GM12878 (cell line): ENCODE measurements around the gene KLHL36. TPM values are rescaled to one million over a fixed set of nuclear protein-coding genes. Genes with fewer than 3 reads are reported as not detected.
A peak's percentile ranks its signal among the peaks of the same experiment; 100 is the strongest.

ENCODE experiments used
- ATAC-seq: fragments of 200-7000 bp; cut with Tn5 transposase; 3 replicates; pipeline ENCODE4 v1.9.1; 2020; ENCODE audit warnings: mild to moderate bottlenecking, moderate library complexity
- Bru-seq: library from RNA; stranded (reverse); fragments of 400-500 nt; gene quantifications from one replicate; lab custom pipeline; 2021; lab: Mats Ljungman, UMichigan
- BruChase-seq, 2 experiments: library from RNA; stranded (reverse); fragments of 400-500 nt; gene quantifications; one replicate each; lab custom pipeline; 2021; lab: Mats Ljungman, UMichigan
- BruUV-seq: library from RNA; stranded (reverse); fragments of 400-500 nt; replicated peaks from 2 replicates; lab custom pipeline; 2021; lab: Mats Ljungman, UMichigan
- CTCF ChIA-PET: fragments of 300-600 bp; sonication (Branson Sonifier 250); formaldehyde crosslinking; extraction: SDS; loops from one replicate; lab custom pipeline; 2021; ENCODE audit warnings: inconsistent platforms; lab: Yijun Ruan, JAX
- POLR2A ChIA-PET: fragments of 350-600 bp; formaldehyde crosslinking; extraction: SDS; loops from one replicate; lab custom pipeline; 2021; ENCODE audit warnings: inconsistent platforms; lab: Charles Lee
- RAD21 ChIA-PET: fragments of 300-600 bp; sonication (Branson Sonifier 250); formaldehyde crosslinking; loops from one replicate; lab custom pipeline; 2023; ENCODE audit warnings: antibody characterized with exemption; ENCODE audit not compliant: unreplicated experiment; lab: Charles Lee
- SMC1A ChIA-PET: fragments of 300-600 bp; sonication (Branson Sonifier 250); formaldehyde crosslinking; loops from one replicate; lab custom pipeline; 2023; ENCODE audit not compliant: unreplicated experiment, uncharacterized antibody; lab: Charles Lee
- DNase-seq: peaks from one replicate; pipeline ENCODE4 v3.0.0-alpha.2; 2011; ENCODE audit warnings: low read depth, low spot score
- FAIRE-seq: peaks from 3 replicates; lab custom pipeline; 2011; peaks lifted over from hg19 to GRCh38; lab: Jason Lieb, UNC
- H2AFZ ChIP-seq: 2 replicates; pipeline ENCODE4 v1.6.0; 2011; ENCODE audit warnings: low read depth, low read length, control low read depth; ENCODE audit not compliant: control insufficient read depth
- H3K27ac ChIP-seq: 2 replicates; pipeline ENCODE4 v1.5.1; 2011; ENCODE audit warnings: control low read depth; ENCODE audit not compliant: control insufficient read depth, insufficient read depth
- H3K27me3 ChIP-seq, 2 experiments: replicated peaks in 1 of 2; 2 replicates each; pipeline versions ENCODE4 v1.6.0 to v1.6.1; 2011; ENCODE audit warnings: low read length in 1 of 2; ENCODE audit not compliant: control insufficient read depth in 2 of 2, insufficient read depth in 2 of 2
- H3K36me3 ChIP-seq, 2 experiments: 2 replicates each; pipeline ENCODE4 v1.5.1; 2011; ENCODE audit warnings: low read length in 1 of 2; ENCODE audit not compliant: control insufficient read depth in 2 of 2, insufficient read depth in 2 of 2
- H3K4me1 ChIP-seq: 2 replicates; pipeline ENCODE4 v1.6.1; 2011; ENCODE audit warnings: mild to moderate bottlenecking, low read length, moderate library complexity, mixed read lengths; ENCODE audit not compliant: control insufficient read depth, insufficient read depth
- H3K4me2 ChIP-seq: 2 replicates; pipeline ENCODE4 v1.6.0; 2011; ENCODE audit warnings: control low read depth; ENCODE audit not compliant: control insufficient read depth, insufficient read depth
- H3K4me3 ChIP-seq: fragments of 200-600 bp; sonication (generic); 2 replicates; pipeline ENCODE4 v1.5.1; 2016
- H3K79me2 ChIP-seq: 2 replicates; pipeline ENCODE4 v1.6.0; 2011; ENCODE audit warnings: low read length; ENCODE audit not compliant: control insufficient read depth, insufficient read depth
- H3K9ac ChIP-seq: 2 replicates; pipeline ENCODE4 v1.8.0; 2011; ENCODE audit warnings: low read length, control low read depth, mixed read lengths; ENCODE audit not compliant: control insufficient read depth, insufficient read depth
- H3K9me3 ChIP-seq: replicated peaks from 3 replicates; pipeline ENCODE4 v1.5.1; 2011; ENCODE audit warnings: mild to moderate bottlenecking, low read length; ENCODE audit not compliant: control insufficient read depth, insufficient read depth
- H4K20me1 ChIP-seq: 2 replicates; pipeline ENCODE4 v1.6.0; 2011; ENCODE audit not compliant: control insufficient read depth, insufficient read depth
- CHD4 ChIP-seq: fragments of 200-600 bp; sonication (generic); IDR thresholded peaks from 2 replicates; pipeline ENCODE4 v1.6.1; 2016; ENCODE audit warnings: mild to moderate bottlenecking
- CREM ChIP-seq: IDR thresholded peaks from 2 replicates; pipeline ENCODE4 v1.6.1; 2014; ENCODE audit warnings: antibody characterized with exemption, low read depth
- CTCF ChIP-seq, 3 experiments: IDR thresholded peaks in 2 of 3; conservative IDR thresholded peaks in 1 of 3; 2 replicates each; pipeline ENCODE4 v1.5.1; 2011; ENCODE audit warnings: low read depth in 3 of 3, low read length in 3 of 3, mild to moderate bottlenecking in 3 of 3, control low read depth in 2 of 3, moderate library complexity in 2 of 3, inconsistent platforms in 1 of 3, mixed read lengths in 1 of 3; ENCODE audit not compliant: control insufficient read depth in 2 of 3, insufficient read depth in 1 of 3; ENCODE audit errors: extremely low read depth in 1 of 3
- EED ChIP-seq: sonication (generic); IDR thresholded peaks from 2 replicates; pipeline ENCODE4 v1.6.1; 2016; ENCODE audit warnings: antibody characterized with exemption, low read depth
- GABPA ChIP-seq: IDR thresholded peaks from 2 replicates; pipeline ENCODE4 v1.6.1; 2014; ENCODE audit warnings: antibody characterized with exemption, low read depth, mild to moderate bottlenecking, inconsistent platforms
- IKZF2 ChIP-seq, 2 experiments: fragments of 450-650 bp; IDR thresholded peaks; 2 replicates each; pipeline ENCODE4 v1.6.1; 2017; ENCODE audit warnings: mild to moderate bottlenecking in 2 of 2, moderate library complexity in 2 of 2
- NBN ChIP-seq: fragments of 450-650 bp; IDR thresholded peaks from 2 replicates; pipeline ENCODE4 v1.6.1; 2016
- PML ChIP-seq: IDR thresholded peaks from 2 replicates; pipeline ENCODE4 v1.6.1; 2012; ENCODE audit warnings: low read length, inconsistent platforms
- POLR2AphosphoS5 ChIP-seq: IDR thresholded peaks from 2 replicates; pipeline ENCODE4 v1.6.1; 2011; ENCODE audit warnings: mild to moderate bottlenecking, low read length, inconsistent platforms
- PRDM15 ChIP-seq: fragments of 450-650 bp; formaldehyde crosslinking; IDR thresholded peaks from 2 replicates; pipeline ENCODE4 v1.4.0; 2020; ENCODE audit warnings: mild to moderate bottlenecking, moderate library complexity
- RAD21 ChIP-seq: IDR thresholded peaks from 2 replicates; pipeline ENCODE4 v1.6.1; 2011; ENCODE audit warnings: mild to moderate bottlenecking, low read depth, low read length, moderate library complexity; ENCODE audit not compliant: insufficient read depth
- SIX5 ChIP-seq: IDR thresholded peaks from 2 replicates; pipeline ENCODE4 v1.6.1; 2011; ENCODE audit warnings: mild to moderate bottlenecking, low read depth, low read length, moderate library complexity; ENCODE audit not compliant: severe bottlenecking
- TCF3 ChIP-seq: IDR thresholded peaks from 2 replicates; pipeline ENCODE4 v1.6.1; 2012; ENCODE audit warnings: low read depth, mild to moderate bottlenecking, low read length, borderline replicate concordance; ENCODE audit not compliant: insufficient read depth
- WGBS: methylation state at CpG from one replicate; pipeline ENCODE4 v1.1.6; 2016; ENCODE audit warnings: low lambda C conversion rate; ENCODE audit not compliant: insufficient replicate concordance, insufficient coverage; ENCODE audit errors: missing lambda C conversion rate; 5-methylcytosine and 5-hydroxymethylcytosine counted together
- in situ Hi-C: fragments of 300-500 bp; cut with MboI; formaldehyde crosslinking; loops from 9 replicates; pipeline ENCODE4 v1.14.3; 2018; ENCODE audit warnings: mixed read lengths
- intact Hi-C: fragments of 100-400 bp; cut with micrococcal nuclease; formaldehyde crosslinking; loops from one replicate; pipeline ENCODE4 v1.14.2; 2022; ENCODE audit not compliant: unreplicated experiment
- long read RNA-seq, 2 experiments: library from polyadenylated mRNA; unstranded; transcript quantifications; one replicate each; pipeline ENCODE4 v2.0.0, GENCODE V29; 2019 to 2020
- polyA minus RNA-seq, 3 experiments: library from RNA; depleted of rRNA, polyadenylated mRNA; stranded (reverse); fragments of >200 nt; gene quantifications; 2 replicates each; pipeline ENCODE4 v1.2.3, GENCODE V29; 2011
- polyA plus RNA-seq, 11 experiments: library from polyadenylated mRNA; depleted of rRNA in 4 of 11; unstranded in 6 of 11; stranded (reverse) in 5 of 11; fragments of >200 nt; fragmentation: Nextera tagmentation in 4 of 11; fragmentation: Illumina TruSeq in 1 of 11; extraction: Ambion mirVana in 4 of 11; extraction: Trizol in 1 of 11; gene quantifications; 1 replicate in 1 of 11; 2 replicates in 10 of 11; pipeline versions ENCODE4 v1.2.1 to v1.2.3, GENCODE V29; 2011 to 2016; ENCODE audit warnings: inconsistent platforms in 2 of 11, missing spikeins in 2 of 11, low read depth in 1 of 11
- total RNA-seq, 4 experiments: library from RNA; depleted of rRNA in 3 of 4; stranded (reverse); fragments of >200 nt in 3 of 4; fragmentation: Illumina TruSeq in 1 of 4; extraction: Trizol in 1 of 4; gene quantifications; 2 replicates each; pipeline versions ENCODE4 v1.2.1 to v1.2.3, GENCODE V29; 2013 to 2021

KLHL36 gene
- 89.6 and 93.8 TPM in 2 replicates for total RNA-seq (2013; cell fraction: nucleolus; rRNA removed)
- total RNA-seq (2014; rRNA removed) (36.4 and 38.2 TPM in 2 replicates), total RNA-seq (2014; rRNA removed; fragmentation: Illumina TruSeq; extraction: Trizol) (16.2 and 16.7 TPM in 2 replicates), total RNA-seq (2021) (45.3 and 45.4 TPM in 2 replicates), polyA plus RNA-seq (2011; rRNA removed) (19.6 and 26.4 TPM in 2 replicates), polyA plus RNA-seq (2014; fragmentation: Illumina TruSeq; extraction: Trizol) (14.1 and 14.3 TPM in 2 replicates), polyA plus RNA-seq (2014; fragmentation: Nextera tagmentation; extraction: Ambion mirVana) (1 to 10 TPM; 2.6 to 2.7 TPM), polyA plus RNA-seq (2014; rRNA removed) (35.0 and 37.5 TPM in 2 replicates), polyA plus RNA-seq (2016; fragmentation: Nextera tagmentation; extraction: Ambion mirVana) (10 to 100 TPM; 12.9 to 16.8 TPM), polyA minus RNA-seq (2011; rRNA and poly(A)+ RNA removed) (40.7 and 65.6 TPM in 2 replicates), Bru-seq, nascent RNA (percentile 82 among the genes with signal in this experiment), BruChase-seq, experiment 1, labeled RNA remaining after a 6-hour chase (percentile 76 among the genes with signal in this experiment), BruChase-seq, experiment 2, labeled RNA remaining after a 2-hour chase (percentile 74 among the genes with signal in this experiment)
- 12.7 TPM for polyA plus RNA-seq (2011; ENCODE audit: low read depth)
- polyA plus RNA-seq (2011; cell fraction: cytosol; rRNA removed) = 30.1 and 37.2 TPM in 2 replicates
- polyA plus RNA-seq (2011; cell fraction: nucleus; rRNA removed) = 76.3 and 77.8 TPM in 2 replicates
- polyA plus RNA-seq (2012) = 28.5 and 29.3 TPM in 2 replicates
- polyA minus RNA-seq (2011; cell fraction: cytosol; rRNA and poly(A)+ RNA removed) = 17.5 and 25.8 TPM in 2 replicates
- 26.0 and 37.4 TPM in 2 replicates for polyA minus RNA-seq (2011; cell fraction: nucleus; rRNA and poly(A)+ RNA removed)
- long read RNA-seq, experiment 1, transcript KLHL36-204 (5 exons, 2,173 nt) = major isoform, 6 of 11 reads
- long read RNA-seq, experiment 1, partial matches to known transcripts = 0 of 11 reads
- long read RNA-seq, experiment 1, other reads (novel, unspliced or antisense) = 5 of 11 reads
- long read RNA-seq, experiment 2, full-length matches to known transcripts = 3 of 6 reads
- long read RNA-seq, experiment 2, partial matches to known transcripts = 0 of 6 reads
- long read RNA-seq, experiment 2, other reads (novel, unspliced or antisense) = 3 of 6 reads

GRCh38 chr16:84647828-84648594, at the start of gene KLHL36:
Gene KLHL36 (plus strand): TSS chr16:84648511. CDS start chr16:84650868, 2,357 bp downstream.
- no peaks in the 10 kb centered on the region for H4K20me1 ChIP-seq
- H3K4me3 ChIP-seq = peak within 1 kb of the TSS; percentile 81
- H3K4me1 ChIP-seq = peaks cover 21% of the 10 kb centered on the region
- BruUV-seq = no TSS peak
- no peaks in the 10 kb centered on the region for H3K27me3 ChIP-seq
- RAD21 ChIA-PET = interaction anchor here (2.3 kb wide), 1 partner anchor 78 kb away, joined by 6 read pairs; no protein-coding TSS in a partner anchor
- in situ Hi-C loops (loop anchor here (25.0 kb wide), 1 partner anchor 314 kb away; no protein-coding TSS in a partner anchor), intact Hi-C loops (no loop called here)
- 12% methylated on average over 40 of the region's 77 CpGs for WGBS
- H3K9me3 ChIP-seq = no peaks in the 10 kb centered on the region
- peaks cover 0 to 12% of the 10 kb centered on the region in 2 experiments; a peak in 3 of 4 replicates for H3K36me3 ChIP-seq
- H3K79me2 ChIP-seq = peaks cover 17% of the 10 kb centered on the region
- peak; percentile 84 for ATAC-seq
- SMC1A ChIA-PET = interaction anchor here (0.5 to 1.2 kb wide), 4 partner anchors 20 to 139 kb away, joined by 3 to 4 read pairs (median 3); no protein-coding TSS in a partner anchor
- peak within 1 kb of the TSS; percentile 86 for H3K9ac ChIP-seq
- FAIRE-seq = no peak
- POLR2A ChIA-PET = interaction anchor here (1.0 to 2.0 kb wide), 5 partner anchors 9 to 143 kb away, joined by 3 to 10 read pairs (median 4); no protein-coding TSS in a partner anchor
- CTCF ChIA-PET = interaction anchor here (0.8 to 1.7 kb wide), 4 partner anchors 17 to 90 kb away, joined by 3 to 7 read pairs (median 4); no protein-coding TSS in a partner anchor
- peak within 1 kb of the TSS; percentile 79 for H3K27ac ChIP-seq
- peak within 1 kb of the TSS; percentile 90 for H2AFZ ChIP-seq
- peak within 1 kb of the TSS; percentile 93 for H3K4me2 ChIP-seq
- no peak for DNase-seq
- TF ChIP-seq EED (no peak), POLR2AphosphoS5 (no peak), IKZF2 (IDR thresholded peaks at IDR 0.05) (peak in 1 of 2 experiments; percentile 21; a peak in 1 of 4 replicates), PRDM15 (CRISPR knock-in tag) (no peak), PML (no peak), SIX5 (no peak), CHD4 (no peak), GABPA (no peak), TCF3 (no peak), RAD21 (no peak), NBN (no peak), CREM (no peak), CTCF (IDR thresholded peaks at IDR 0.05 in 2 of 3, conservative IDR thresholded peaks at IDR 0.05 in 1 of 3; ENCODE audit: control insufficient read depth in 2 of 3, extremely low read depth in 1 of 3, insufficient read depth in 1 of 3, low read depth in 3 of 3, low read length in 3 of 3) (peak in 2 of 3 experiments; percentile 3 to 9; a peak in 1 of 6 replicates)
